HUDEP-2 (cell line): ENCODE measurements around the gene RND1.
A peak's percentile ranks its signal among the peaks of the same experiment; 100 is the strongest.
"Not testable (repeated sequence)": the region's sequence is repeated elsewhere in the genome, so short reads cannot be mapped to it uniquely, and the experiment has no call there.

Source experiments
- DNase-seq, 76 experiments: peaks; one replicate each; lab custom pipeline; 2025; ENCODE audit not compliant: unreplicated experiment in 76 of 76; lab: John Stamatoyannopoulos, UW

The RND1 gene

DNA sequence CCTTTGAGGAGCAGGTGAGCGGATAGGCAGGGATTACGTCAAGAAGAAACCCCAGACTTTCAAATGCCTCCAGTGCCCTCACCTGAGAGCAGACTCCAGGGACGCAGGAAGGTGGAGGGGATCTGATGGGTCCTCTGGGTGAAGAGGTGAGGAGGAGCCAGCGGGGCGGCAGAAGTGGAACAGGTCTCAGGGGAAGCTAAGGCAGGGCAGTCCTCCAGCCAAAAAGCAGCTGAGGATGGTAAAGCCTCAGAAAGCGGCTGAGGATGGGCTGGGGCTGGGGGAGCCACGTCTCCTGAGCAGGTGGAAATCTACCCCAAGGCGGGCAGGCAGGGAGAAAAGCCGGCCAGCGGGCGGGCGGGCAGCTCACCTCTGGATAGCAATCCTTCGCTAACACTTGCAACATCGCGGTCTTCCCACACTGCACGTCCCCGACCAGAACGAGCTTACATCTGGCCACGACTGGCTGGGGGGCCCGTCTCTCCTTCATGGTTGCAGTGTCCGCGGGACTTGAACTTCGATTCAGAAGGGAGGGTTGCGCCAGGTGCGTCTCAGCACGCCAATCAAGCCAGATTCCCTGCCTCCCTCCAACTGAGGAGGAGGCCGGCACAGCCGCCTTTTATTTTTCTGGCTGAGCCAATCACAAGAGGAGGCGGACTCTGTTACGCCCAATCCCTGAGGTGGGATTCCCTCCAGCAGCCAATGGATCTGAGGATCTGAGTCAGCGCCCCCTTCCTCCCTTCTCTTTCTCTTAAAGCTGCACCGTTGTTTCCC is at the start of gene RND1:
TSS of gene RND1 (minus strand) at position 590 of the 771 bp plus-strand sequence. CDS start at position 487, 103 bp downstream.
- DNase-seq = peak in 71 of 76 experiments; percentile 31 to 85 (median 67)

DNA sequence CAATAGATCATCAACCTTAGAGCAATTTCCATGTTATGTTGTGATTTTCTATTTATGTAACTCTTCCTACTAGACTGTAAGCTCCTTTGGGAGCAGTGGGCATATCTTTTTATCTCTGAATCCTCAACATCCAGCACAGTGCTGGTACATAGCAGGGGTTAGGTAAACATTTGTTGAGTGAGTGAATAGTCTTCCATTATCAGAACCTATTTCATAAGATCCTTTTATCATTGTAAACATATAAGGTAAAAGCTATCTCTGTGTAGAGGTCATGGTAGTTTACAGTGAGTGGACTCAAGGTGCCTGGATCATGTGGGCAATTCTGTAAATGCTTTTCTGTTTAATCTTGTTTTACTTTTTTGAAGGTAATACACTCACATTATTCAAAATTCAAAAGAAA is 44.5 kb upstream of the RND1 start:
- no peak for DNase-seq

- not testable (repeated sequence) for DNase-seq
These were observed 44.0 kb upstream of the RND1 start for GRCh38 chr12:48909698-48910097.

- DNase-seq = no peak
These were observed 41.6 kb upstream of the RND1 start for GRCh38 chr12:48907245-48907644.

- peak in 72 of 76 experiments; percentile 18 to 84 (median 64) for DNase-seq
These were observed 38.3 kb upstream of the RND1 start for GRCh38 chr12:48903982-48904411.

GRCh38 chr12:48903363-48903981 is 37.8 kb upstream of the RND1 start:
- no peak for DNase-seq

DNA sequence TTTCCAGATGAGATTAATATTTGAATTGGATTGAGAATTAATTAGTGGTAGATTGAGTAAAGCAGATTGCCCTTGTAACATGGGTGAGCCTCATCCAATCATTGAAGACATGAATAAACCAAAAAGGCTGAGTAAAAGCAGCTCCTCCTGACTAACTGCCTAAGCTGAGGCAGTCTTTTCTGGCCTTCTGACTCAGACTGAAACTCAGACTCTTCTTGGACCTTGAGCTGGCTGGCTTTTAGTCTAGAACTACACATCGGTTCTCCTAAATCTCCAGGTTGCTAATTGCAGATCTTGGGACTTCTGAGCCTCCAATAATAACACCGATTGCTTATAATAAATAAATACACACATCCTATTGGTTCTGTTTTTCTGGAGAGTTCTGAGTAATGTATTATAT is 35.6 kb upstream of the RND1 start:
- no peak for DNase-seq

DNA sequence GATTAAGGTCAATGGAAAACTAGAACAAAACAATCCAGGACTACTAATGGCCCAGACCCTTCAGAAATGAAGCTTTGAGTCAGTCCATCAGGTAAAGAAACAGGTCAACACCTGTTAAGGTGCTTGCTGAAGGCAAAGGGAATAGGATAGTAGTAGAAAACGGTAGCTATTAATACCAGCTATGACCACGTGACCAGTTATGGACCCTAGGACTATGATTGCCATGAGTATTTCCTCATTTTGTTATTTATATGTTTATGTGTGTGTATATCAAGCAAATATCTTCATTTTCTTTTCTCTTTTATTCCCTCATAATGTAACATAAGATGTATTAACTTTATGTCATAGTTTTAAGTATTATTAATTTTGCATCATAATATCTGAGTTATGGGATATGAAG is 34.0 kb upstream of the RND1 start:
- no peak for DNase-seq

DNA sequence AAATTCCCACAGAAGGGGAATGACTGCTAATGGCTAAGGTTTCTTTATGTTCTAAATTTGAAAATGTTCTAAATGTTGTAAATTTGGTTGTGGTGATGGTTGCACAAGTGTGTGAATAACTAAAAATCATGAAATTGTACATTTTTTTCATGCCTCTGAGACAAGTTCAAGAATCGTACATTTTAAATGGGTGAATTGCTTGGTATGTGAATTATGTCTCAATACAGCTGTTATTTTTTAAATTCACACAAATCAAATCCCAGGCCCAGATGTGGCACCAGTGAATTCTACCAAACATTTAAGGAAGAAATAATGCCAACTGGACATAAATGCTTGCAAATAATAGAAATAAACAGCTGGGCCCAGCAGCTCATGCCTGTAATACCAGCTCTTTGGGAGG is 28.6 kb upstream of the RND1 start:
- DNase-seq = no peak

DNA sequence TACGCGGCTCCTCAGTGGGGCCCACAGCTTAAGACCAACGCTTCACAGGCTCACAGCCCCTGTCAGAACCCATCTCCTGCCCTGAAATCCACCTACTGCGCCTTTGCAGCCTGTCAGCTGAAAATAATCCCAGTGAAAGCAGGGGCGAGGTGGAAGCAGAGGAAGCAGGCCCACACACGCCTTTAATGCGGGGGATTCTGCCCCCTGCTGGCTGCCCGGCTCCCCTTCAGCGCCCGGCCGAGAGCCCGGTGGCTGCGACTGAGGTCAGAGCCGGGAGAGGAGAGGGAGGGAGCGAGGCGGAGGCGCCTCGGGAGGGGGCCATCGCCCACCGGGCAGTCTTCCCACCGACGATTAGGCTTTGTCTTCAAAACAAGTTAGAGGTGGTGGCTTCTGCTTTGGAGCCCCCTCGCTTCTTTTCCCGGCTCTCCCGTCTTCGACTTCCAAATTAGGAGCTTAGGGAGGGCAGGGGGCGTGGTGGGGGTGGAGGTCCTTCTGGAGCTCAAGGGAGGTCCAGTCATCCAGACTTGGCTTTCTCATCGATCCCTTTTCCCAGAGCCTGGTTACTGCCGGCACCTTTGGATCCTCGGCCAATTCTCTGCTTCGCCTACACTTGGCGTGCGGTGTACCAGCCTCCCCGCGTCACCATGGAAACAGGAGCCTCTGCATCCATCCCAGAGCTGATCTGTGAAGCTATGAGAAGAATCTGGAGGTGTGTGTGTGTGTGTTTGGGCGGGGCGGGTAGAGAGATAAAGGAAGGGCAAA is 25.2 kb upstream of the RND1 start:
- peak in 59 of 76 experiments; percentile 3 to 74 (median 47) for DNase-seq

- no peak for DNase-seq
These were observed 24.0 kb upstream of the RND1 start for GRCh38 chr12:48889679-48890078.

- DNase-seq = no peak
These were observed 17.9 kb upstream of the RND1 start for GRCh38 chr12:48883305-48884161.

DNA sequence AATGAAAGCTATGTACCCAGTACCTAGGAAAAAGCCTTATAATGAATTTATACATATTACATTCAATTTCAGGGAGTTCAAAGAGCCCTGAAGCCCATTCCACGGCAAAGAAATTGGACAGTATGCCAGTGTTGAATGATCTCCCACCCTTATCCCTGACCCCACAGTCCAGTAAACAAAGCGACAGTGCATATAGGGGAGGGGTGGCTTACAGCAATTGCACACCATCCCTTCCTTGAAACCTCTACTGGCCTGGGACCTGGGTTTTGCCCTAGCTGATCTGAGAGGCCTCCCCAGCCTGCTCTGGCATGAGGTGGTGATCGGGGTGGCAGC is 17.3 kb upstream of the RND1 start:
- no peak for DNase-seq

- no peak for DNase-seq
These were observed 16.6 kb upstream of the RND1 start for GRCh38 chr12:48882315-48882687.

GRCh38 chr12:48881686-48882314 is 16.1 kb upstream of the RND1 start:
- DNase-seq = no peak

DNA sequence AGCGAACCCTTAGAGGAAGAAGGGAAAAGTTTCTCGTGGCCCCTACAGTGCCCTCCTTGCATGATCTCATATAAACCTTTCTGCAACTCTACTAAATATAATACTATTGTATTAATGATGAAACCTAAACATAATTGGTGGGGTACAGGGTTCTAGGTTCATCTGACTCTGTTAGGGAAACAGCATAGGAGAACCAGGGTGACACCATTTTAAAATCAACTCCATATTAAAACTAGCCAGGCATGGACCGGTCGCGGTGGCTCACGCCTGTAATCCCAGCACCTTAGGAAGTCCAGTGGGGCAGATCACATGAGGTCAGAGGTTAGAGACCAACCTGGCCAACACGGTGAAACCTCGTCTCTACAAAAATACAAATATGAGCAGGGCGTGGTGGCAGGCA is 15.0 kb upstream of the RND1 start:
- no peak for DNase-seq

DNA sequence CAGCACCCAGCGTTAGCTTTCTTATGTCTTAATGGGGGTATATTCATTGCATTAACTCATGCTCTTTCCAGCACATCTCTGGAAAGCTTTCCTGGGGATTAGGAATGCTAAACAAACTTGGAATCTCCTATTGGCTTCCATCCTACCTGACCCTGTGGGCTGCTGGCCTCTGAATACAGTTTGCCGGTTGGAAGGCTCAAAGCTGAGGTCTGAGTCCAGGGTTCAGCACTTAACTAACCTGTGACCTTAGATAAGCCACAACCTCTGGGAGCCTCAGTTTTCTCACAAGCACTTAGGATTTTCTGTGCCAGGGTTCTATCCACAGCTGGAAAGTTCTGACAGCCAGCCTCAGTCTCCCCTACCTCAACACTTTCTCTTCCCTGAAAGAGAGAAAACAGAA is 12.9 kb upstream of the RND1 start:
- no peak for DNase-seq

GRCh38 chr12:48875944-48876515 is 10.4 kb upstream of the RND1 start:
- no peak for DNase-seq

DNA sequence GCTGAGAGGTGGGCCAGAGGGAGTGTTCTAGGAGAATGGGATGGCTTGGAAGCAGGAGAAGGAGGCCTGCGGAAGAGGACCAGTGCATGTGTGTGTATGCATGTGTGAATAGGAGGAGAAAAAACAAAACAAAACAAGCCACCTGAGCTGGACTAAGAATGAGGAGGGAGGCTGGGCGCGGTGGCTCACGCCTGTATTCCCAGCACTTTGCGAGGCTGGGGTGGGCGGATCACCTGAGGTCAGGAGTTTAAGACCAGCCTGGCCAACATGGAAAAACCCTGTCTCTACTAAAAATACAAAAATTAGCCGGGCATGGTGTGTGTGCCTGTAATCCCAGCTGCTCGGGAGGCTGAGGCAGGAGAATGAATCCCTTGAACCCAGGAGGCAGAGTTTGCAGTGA is 7.9 kb upstream of the RND1 start:
- not testable (repeated sequence) for DNase-seq

DNA sequence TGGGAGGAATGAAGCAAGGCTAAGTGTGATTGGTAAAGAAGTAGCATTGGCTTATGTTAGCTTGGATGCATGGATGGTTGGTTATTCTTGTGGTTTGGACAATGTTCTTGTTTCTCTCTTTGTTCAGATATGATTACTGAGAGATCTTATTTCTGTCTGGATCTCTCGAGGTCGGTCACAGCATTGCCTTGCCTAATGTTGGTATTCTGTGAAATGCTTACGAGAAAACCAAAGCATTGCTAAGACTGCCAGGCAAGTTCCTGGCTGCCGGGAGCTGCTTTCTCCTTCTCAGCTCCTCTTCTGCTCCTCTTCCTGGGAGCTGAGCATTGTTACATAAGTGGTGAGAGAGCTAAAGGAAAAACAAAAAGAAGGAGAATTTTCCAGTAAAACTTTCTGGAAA is 7.4 kb upstream of the RND1 start:
- no peak for DNase-seq
